GM18870 (cell line): Measurements from ENCODE around the gene P2RX3.

Experiments used
- ATAC-seq: cut with Tn5 transposase; IDR thresholded peaks from one replicate; pipeline ENCODE4 v1.9.1; 2021; ENCODE audit warnings: moderate library complexity; ENCODE audit not compliant: unreplicated experiment

The P2RX3 gene

DNA sequence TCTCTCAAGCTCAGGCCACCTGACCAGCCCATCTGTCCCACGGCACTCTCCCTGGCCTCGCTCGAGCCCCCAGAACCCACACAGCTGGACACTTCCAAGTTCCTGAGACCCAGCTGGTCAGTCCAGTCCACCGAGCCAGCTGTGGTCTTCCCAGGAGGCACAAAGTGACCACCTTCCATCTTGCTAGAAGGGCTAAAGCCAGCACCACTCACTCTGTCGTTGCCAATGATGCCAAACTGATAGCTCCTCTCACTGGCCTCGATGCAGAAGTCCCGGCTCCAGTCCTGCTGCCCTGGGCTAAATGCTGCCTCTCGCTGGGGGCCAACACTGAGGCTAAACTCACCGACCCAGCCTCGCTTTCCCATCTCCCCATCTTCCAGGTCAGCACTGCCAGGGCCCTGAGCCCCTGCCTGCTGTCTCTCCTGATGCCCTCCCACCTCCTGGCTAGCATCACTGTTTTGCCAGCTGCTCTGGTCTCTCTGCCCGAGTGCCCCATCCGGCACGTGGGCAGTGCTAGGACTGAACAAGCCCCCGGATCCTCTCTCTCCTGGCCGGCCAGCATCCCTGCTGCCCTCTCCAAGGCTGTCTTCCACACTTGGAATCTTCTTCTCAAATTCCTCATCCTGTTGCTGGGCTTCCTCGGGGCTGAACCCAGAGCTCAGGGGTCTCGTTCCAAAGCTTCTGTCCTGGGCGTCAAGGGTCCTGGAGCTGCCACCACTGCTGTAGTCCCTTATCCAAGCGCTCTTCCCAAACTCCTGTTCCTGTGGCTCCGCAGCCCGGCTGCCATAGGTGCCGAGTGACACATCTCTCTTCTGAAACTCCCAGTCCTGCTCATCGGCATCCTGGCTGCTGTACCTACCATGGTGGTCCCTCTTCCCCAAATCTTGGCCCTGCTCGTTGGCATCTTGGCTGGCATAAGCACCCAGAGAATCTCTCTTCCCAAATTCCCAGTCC lies 28.8 kb upstream of the P2RX3 start:
- no peak for ATAC-seq

- ATAC-seq = no peak
Observed at GRCh38 chr11:57310091-57310490, 28.1 kb upstream of the P2RX3 start.

DNA sequence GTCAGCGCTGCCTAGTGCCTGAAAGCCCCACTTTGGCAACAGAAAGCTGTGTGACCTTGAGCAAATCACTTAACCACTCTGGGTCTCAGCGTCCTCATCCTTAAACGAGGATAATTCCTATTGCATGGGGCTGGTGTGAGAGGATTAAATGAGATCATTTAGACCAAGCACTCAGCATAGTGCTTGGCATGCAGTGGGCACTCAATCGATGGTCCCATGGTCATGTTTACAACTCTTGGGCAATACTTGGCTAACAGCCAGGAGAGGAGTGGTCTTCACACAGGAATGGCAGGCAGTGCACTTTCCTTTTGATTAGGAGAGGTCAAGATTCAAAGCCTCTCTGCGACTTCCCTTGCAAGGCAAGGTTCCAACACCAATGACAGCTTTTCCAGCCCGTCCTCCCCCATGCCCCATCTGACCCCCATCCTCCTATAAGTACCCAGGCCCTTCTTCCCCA lies 27.5 kb upstream of the P2RX3 start:
- no peak for ATAC-seq

DNA sequence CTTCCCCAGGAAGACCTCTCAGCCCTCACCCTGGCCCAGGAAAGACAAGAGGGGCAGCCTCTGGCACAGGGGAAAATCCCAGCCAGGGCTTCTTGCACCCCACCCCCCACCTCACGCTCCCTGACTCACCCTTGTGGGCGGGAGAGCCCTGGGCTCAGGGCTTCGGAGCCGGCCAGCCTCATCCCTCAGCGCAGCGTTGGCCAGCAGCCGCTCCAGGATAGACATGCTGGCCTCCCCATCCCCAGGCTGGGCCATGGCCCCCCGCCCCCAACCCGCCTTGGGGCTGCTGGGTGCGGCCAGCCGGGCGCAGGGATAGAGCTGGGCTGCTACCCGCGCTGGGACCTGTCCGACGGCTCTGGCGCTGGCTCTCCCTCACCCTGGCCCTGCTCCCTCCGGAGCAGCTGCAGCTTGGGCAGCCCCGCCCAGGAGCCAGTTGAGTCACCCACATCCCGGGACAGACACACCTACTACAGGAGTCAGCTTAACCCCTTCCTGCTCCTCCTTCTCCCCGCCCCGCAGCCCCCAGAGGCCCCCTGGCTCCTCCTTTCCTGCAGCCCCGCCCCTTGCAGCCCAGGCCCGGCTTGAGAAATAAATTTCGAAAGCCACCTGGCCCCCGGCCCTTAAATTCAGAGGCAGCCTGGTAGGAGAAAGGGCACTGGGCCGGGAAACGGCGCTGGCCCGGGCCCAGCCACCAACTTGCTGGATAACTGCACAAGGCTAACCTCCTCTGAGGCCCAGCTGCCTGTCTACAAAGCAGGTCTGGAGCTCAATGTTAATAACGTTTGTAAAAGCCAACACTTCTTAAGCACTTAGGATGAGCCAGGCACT lies 26.8 kb upstream of the P2RX3 start:
- peak; percentile 98 for ATAC-seq

DNA sequence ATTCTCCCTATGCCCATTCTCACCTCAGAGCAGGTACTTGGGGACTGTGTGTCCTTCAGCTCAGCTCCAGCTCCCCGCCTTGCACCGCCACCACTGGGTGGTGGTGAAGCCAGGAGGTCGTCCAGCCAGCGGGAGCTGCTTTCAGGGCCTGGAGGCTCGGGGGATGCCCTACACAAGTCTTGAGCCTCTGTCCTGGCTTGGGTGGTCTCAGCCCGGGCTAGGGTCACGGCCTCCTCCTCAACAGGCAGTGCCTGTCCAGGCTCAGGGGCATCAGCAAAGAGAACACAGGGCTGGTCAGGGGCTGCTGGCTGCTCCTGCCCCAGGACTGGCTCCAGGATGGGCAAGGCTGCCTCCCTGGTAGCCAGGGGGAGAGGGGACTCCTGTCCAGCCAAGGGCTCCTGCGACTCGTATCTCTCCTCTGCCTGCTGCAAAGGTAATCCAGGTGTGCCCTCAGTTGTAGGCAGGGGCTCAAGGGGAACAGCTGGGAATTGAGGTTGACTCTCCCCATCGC lies 25.6 kb upstream of the P2RX3 start:
- no peak for ATAC-seq

DNA sequence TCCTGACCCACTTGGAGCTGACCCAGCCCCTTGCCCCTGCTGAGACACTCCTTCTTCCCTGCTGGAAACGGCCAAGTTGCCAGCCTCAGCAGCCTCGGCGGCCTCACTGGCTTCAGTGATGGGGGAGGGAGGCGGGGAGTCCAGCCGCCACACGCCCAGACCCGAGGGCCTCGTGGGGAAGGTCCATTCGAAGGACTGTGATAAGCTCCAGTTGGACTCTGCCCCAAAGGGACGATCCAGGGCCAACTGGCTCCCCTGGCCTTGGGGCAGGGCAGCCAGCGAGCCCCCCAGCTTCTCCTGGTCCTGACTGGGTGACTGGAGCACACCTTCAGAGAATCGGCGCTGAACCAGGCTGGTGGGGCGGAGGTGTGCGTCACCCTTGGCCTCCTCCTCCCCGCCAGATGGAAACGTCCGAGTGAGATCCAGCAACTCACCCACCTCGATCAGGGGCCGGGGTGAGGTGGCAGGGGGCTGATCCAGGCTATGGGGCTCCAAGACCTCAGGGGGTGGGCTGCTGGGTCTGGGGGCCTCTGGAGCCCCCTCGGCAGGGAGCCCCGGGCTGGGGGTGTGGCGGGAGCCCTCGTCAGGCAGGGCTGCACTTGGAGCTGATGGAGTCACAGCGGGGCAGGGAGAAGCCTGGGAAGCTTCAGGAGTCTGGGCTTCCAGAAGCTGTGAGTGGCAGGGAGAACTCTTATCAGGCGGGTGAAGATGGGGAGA lies 24.9 kb upstream of the P2RX3 start:
- no peak for ATAC-seq

DNA sequence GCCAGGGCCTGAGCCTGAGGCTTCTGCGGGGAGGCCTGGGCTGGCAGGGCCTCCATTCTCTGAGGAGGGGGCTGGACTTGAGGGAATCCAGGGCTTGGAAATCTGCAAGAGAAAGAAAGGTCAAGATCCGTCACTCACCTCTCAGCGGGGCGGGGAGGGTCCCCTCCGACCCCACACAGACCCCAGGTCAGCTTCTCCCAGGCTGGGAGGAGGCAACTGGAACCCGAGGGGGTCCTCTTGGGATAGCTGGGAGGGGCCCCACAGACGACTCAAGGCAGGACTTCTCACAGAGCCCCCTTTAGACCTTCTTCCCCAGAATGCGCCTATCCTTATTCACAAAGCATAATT lies 24.4 kb upstream of the P2RX3 start:
- no peak for ATAC-seq

DNA sequence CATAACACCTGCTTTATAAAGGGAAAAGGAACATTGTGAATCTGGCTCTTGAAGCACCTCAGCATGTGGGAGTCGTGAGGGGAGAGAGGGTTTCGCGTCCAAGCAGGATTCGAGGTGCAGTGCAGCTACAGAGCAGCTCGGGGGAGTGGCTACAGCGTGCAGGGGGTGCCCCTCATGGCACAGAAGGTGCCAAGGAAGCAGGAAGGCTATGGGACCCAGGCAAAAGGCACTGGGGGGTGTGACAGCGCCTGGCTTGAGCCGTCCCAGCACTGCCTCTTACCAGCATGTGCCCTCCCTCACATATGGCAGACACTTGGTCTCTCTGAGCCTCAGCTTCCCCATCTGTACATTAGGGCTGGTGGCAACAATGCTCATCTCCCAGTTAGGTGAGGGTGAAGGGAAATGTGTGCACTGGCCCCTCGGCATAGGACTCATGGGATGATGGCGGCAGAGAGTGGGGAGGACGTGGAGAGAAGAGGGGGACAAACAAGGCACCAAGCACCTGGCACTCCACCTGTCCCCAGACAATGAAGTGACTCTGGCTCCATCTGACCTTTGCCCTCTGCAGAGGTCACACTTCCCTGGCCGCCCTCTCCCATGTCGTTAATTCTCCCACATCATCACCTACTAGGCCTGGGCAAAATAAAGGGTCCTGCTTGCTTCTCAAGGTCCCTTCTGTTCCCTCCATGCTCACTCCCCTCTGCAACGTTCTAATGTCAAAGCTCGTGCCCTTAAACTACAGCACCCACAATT lies 23.8 kb upstream of the P2RX3 start:
- ATAC-seq = no peak

GRCh38 chr11:57315491-57315890 lies 22.7 kb upstream of the P2RX3 start:
- no peak for ATAC-seq

DNA sequence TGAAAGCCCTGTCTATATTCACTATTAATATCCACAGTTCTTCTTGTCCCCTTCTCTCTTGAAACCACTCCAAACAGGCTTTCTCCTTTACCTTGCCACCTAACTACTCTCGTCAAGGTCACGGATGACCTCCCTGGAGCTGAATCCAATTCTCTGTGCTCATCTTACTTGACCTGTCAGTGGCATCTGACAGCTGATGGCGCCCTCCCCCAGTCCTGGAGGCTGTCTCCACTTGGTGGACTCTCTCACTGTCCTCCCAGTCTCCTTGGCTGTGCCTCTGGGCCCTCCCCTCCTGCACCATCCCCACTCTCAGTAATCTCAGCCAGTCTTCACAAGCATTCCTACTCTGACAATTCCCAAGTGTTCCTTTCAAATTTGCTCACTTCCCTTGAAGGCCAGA lies 22.1 kb upstream of the P2RX3 start:
- no peak for ATAC-seq

- ATAC-seq = no peak
Observed at GRCh38 chr11:57318178-57318577, 20.0 kb upstream of the P2RX3 start.

DNA sequence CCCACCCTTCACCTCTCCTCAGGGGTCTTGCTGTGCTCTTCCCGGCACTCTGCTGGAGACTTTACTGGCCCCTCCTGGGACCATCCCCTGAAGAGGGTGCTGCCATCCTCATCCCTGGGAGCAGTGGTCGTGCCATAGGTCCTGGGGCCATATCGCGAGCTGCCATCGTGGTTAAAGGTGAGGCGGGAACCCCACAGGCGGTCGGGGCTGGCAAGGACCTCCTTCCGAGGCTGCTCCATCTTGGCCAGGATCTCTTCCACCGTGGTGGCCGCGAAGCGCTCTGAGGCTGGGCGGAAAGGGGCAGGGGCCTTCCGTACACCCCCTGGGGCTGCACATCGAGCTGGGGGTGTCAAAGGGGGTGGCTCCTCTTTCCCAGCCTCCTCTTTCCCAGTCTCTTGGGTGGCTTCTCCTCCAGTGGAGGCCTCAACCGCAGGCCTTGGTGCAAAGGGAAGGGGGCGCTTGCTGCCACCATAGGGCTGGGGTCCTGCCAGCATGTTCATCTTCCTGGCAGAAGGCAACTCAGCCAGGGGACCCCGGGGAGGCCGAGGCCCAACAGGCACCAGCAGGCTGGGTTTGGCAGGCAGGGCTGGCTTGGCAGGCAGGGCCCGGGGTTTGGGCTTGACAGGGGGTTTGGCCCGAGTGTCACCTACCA lies 18.0 kb upstream of the P2RX3 start:
- ATAC-seq = no peak

DNA sequence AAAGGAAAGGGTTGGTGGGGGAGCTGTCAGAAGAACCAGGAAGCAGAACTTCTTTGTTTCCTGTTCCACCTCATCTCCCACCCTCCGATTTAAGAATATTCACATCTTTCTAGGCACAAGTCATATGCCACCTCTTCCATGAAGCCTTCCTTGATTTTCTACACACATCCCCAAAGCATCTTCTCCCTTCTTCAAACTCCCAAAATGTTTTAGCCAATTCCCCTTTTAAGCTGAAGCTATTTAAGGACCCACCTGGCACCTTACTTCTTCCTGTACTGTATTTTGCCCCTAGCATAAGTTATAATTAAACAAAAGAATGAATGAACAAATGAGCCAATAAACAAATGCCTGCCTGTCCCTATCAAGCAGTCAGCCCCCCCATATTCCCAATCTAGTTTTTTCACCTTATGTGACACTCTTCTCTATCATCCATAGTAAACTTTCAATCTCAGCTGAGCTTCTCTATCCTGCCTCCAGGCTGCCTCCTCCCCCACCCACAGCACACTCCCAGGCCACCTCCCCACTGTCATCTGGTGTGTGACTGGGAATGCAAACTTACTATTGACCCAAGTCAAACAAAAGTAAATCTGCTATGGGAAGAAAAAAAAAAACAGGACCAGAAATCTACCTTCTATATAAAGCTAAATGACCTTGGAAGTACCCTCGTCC lies 17.3 kb upstream of the P2RX3 start:
- no peak for ATAC-seq

DNA sequence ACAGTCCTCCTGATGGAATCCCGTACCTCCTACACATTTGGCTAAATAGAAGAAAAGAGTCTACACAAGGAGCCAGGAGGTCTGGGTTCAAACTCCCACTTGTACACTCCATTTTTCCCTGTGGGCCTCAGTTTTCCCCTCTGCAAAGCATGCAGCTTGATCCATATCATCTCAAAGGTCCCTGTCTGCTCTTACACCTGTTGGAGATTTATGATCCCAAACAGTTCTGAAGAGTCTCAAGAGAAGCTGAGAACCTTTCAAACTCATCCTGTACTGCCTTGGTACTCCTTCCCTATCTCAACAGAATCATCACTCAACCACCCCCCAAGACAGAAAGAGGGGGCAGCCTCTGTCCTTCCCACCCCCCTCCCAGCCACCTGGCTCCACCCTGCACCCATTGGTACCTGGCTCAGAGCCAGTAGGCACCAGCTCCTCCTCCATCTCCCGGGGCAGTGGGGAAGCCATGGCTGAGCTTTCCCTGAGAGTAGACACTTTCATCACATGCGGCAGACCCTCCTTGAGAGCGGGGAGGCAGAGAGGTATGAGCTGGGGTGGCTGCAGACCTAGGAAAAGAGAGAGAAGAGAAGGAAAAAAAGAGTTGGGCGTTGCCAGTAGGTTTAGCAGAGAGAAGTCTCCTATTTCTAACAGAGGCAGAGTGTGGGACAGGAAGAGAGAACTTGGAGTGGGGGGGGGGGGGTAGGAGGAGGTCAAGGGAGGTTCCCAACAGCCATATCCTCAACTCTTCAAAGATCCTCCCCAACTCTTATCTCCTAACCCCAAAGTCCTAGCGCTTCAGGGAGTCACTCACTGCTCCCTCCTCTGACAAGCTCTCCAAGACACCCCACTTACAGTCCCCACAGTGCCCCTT lies 16.5 kb upstream of the P2RX3 start:
- ATAC-seq = no peak

- no peak for ATAC-seq
Observed at GRCh38 chr11:57322256-57323166, 15.6 kb upstream of the P2RX3 start.

- ATAC-seq = no peak
Observed at GRCh38 chr11:57323167-57323854, 14.8 kb upstream of the P2RX3 start.

GRCh38 chr11:57323855-57324153 lies 14.3 kb upstream of the P2RX3 start:
- no peak for ATAC-seq
